Epidermal melanocyte (primary cell): Measurements from ENCODE around the gene BCL3.

Experiments
- DNase-seq: peaks from one replicate; pipeline ENCODE4 v3.0.0; 2011; ENCODE audit warnings: low spot score; ENCODE audit not compliant: insufficient read length

The BCL3 gene

DNA sequence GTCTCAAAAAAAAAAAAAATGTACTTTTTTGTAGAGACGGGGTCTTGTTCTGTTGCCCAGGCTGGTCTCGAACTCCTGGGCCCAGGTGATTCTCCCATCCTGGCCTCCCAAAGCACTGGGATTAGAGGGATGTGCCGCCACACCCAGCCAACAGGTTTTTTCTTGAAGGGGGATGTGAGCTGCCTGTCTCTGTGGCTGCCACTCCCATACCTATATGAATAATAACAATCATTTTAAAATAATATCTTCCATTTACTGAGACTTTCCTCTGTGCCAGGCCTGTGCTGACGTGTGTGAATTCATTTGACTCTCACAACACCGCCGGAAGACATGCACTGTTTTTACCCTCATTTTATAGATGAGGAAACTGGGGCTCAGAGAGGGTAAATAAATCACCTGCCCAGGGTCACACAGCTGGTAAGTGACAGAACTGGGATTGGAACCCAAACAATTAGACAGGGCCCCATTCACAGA lies 7.2 kb upstream of the BCL3 start:
- no peak for DNase-seq

DNA sequence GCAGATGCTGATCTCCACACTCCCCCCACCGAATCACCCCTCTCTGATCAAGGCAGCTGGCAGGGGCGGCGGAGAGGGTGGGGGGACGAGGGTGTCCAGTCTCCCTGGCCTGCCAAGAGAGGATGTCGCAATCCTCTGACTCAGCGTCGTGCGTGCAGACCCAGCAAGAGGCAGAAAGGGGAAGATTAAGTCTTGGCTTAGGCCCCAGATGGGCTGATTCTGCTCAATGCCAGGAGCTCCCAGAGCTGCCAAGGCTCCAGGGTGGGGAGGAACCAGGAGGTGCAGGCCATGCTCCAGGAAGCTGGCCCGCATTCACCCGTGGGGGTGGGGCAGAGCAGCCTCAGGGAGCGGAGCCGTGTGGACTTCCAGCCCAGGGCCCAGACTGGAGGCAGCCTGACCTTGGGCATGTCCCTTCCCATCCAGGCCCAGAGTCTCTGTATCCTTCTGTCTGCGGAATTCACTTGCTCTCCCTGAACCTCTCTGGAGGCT lies 6.6 kb upstream of the BCL3 start:
- DNase-seq = peak; percentile 82

DNA sequence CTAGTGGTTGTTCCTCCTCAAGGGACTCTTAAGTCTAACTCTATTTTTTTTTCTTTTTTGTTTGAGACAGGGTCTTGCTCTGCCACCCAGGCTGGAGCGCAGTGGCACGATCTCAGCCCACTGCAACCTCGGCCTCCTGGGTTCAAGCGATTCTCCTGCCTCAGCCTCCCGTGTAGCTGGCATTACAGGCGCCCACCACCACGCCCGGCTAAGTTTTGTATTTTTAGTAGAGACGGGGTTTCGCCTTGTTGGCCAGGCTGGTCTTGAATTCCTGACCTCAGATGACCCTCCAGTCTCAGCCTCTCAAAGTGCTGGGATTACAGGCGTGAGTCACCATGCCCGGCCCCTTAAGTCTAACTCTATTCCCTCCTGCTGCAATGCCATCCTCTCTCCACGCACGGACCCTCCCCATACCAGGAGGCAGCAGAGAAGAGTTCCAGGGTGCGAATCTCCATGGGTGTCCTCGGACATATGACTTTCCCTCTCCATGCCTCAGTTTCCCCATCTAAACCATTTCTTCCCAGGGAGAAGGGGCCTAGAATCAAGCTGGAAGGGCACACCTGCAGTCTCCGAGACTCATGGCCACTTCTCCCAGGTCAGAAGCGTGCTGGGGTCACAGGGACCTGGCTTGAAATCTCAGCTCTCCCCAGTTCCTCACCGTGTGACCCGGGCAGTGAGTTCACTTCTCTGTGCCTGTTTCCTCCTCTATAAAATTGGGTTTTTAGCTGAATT lies 6.0 kb upstream of the BCL3 start:
- DNase-seq = no peak

DNA sequence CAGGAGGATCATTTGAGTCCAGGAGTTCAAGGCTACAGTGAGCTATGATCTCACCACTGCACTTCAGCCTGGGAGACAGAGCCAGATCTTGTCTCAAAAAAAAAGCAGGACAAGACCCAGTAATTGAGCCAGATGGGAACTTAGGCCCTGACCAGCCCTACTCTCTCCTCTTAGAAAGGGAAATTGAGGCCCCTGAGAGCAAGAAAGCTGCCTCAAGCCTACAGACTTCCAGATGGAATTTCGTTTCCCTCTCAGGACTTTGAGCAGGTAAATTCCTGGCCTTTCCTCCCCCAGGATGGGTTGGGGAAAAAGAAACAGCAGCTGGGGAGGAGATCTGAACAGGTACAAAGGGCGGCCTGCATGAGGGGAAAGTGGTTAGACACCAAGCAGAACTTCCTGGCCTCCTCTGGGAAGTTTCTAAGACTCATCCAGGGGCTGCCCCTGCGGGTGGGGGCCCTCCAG lies 3.6 kb upstream of the BCL3 start:
- DNase-seq = no peak

DNA sequence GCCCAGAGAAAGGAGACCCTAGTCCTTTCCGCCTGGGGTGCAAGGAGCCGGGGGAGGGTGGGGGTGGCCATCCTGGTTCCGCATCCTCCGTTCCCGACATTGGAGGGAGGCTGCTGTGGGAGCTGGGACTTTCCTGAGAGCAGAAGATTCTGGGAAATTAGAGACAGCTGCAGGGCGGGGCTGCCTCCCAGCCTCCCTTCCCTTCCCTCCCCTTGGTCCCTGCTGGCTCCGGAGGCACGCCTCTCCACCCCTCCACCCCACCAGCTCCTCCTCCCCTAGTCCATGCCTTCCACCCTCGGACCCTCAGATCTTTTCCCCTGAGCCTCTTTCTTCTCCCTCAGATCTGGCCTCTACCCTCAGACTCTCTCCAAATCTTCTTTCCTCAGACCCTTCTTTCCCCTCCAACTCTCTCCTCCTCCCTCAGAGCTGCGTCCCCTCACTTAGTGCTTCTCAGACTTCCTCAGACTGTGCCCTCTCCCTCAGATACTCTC lies 3.1 kb upstream of the BCL3 start:
- DNase-seq = peak; percentile 39

DNA sequence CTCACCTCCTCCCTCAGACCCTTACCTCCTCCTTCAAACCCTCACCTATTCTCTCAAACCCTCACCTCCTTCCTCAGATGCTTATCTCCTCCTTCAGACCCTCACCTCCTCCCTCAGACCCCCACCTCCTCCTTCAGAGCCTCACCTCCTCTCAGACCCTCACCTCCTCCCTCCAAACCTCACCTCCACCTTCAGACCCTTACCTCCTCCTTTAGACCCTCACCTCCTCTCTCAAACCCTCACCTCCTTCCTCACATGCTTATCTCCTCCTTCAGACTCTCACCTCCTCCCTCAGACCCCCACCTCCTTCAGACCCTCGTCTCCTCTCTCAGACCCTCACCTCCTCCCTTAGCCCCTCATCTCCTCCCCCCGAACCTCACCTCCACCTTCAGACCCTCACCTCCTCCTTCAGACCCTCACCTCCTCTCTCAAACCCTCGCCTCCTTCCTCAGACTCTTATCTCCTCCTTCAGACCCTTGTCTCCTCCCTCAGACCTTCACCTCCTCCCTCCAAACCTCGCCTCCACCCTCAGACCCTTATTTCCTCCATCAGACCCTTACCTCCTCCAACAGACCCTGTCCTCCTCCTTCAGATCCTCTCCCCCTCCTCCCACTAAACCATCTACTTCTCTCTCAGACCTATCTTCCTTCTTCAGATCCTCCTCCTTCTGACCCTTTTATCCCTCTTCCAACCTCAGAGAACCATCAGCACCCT lies 2.5 kb upstream of the BCL3 start:
- no peak for DNase-seq

DNA sequence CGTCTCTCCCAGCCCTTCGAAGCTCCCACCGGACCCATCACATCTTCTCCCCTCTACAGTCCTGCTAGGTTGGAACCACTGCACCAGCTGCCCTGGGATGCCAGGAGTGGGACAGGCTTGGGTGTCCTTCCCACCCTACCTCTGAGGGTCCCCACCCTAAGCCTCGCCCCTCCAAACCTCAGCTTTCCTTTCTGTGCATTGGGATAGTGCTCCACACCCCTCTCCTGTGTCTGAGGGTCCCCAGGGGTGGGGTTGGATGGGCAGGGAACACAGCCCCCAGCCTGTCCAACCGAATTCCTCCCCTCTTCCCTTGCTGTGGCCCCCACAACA lies 1.9 kb upstream of the BCL3 start:
- DNase-seq = no peak

DNA sequence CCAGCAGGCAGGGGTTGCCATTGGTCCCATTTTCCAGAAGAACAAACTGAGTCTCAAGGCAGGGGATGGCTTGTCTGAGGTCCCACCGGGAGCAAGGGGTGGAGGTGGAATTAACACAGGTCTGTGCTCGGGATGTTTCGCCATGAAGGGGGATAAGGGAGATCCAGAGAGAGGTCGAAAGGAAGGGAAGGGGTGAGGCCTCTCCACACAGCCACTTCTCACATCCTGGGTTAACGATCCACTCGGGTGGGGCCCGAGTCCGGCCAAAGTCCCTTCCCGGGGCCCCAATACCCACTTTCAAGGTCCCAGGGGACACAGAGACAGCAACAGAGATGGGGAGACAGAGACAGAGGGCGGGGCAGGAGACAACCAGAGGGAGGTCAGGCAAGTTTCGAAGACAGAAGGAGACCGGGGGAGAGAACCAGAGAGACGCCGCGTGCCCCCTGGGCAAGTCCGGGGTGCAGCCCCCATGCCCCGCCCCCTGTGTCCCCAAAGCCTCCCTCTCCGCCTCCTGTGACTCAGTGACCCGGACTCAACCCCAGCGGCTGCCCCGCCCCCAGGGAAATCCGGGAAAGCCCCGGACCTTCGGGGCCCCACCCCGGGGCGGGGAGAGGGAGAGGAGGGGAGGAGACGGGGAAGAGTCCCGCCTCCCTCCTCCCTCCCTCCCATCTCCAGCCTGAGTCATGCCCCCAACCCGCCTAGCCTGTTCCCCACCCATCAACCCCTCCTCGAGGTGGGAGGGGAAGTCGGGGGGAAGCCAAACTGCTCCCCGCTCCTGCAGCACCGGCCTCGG lies 1.4 kb upstream of the BCL3 start:
- peak; percentile 89 for DNase-seq

DNA sequence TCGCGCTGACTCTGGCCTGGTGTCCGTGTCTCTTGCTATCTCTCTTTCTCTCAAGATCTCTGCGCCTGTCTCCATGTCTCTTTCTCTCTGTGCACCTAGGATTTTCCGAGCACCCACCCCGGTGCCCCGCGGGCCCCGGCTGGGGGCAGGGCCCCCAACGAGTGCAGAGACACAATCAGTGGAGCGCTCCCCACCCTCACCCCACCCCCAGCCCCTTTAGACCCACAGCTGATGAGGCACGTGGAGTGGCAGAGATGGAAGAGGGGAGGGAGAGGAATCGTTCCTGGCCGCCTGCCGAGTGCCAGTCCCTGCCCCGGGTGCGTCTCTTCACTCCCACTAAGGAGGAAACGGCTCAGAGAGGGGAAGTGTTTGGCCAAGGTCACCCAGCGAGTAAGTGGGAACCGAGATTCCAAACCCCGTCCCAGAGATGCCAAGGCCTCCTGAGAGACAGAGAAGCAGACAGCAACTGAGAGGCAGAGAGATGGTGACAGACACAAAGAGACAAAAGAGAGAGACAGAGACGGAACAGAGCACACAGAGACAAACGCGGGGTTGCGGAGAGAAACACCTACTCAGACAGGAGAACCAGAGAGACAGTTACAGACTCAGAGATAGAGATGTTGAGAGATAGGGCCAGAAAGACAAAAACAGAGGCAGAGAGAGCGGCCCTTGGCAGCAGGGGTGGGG lies 626 bp upstream of the BCL3 start:
- DNase-seq = peak; percentile 54

DNA sequence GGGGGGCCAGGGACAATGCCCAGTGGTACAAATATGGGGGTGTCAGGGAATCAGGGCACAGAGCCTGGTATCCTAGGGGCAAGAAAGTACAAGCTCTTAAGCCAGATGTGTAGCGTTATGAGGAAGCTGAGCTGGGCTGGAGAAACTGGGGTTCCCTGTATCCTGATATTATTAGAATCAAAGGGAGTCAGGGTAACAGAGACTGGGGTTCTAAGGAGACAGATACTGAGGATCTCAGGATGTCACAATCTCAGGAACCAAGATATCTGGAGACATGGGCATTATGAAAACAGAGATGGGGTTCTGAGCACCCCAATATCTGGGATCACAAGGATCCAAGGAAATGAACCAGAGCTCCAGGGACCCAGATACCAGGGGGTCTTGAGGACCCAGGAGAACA lies 784 bp downstream of the BCL3 start:
- DNase-seq = no peak

DNA sequence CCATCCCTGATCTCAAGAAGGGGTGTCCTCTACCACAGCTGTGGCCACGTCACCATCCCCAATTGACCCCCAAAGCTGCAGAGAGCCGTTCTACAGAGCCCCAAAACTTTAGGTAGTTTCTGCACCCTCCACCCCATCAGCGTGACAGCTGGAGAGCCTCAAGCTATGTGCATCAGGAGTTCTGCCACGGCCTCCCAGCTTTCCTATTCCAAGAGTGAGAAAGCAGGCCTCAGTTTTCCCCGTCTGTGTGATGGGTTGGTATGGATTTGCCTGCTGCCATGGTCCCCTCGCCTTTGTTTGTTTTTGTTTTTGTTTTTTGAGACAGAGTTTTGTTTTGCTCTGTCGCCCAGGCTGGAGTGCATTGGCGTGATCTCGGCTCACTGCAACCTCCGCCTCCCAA lies 1.5 kb downstream of the BCL3 start:
- no peak for DNase-seq

DNA sequence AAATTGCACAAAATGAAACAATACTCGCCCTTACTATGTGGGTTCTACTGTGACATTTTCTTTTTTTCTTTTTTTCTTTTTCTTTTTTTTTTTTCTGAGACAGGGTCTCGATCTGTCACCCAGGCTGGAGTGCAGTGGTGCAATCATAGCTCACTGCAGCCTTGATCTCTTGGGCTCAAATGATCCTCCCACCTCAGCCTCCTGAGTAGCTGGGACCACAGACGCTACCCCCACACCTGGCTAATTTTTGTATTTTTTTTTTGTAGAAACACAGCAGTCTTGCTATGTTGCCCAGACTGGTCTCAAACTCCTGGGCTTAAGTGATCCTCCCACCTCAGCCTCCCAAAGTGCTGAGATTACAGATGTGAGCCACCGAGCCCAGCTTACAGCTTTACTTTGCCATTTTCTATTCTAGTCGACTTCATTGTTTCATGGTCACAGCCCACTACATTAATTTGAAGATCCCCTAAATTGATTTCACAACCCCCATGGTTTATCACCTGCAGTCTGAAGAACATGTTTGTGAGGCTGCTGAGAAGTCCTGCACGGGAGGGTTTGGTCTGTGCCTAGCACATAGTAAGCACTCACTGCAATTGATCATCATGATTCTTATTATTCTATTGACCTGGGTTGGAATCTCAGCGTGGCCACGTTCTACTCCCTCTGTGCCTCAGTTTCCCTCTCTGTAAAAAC lies 3.8 kb downstream of the BCL3 start:
- no peak for DNase-seq

DNA sequence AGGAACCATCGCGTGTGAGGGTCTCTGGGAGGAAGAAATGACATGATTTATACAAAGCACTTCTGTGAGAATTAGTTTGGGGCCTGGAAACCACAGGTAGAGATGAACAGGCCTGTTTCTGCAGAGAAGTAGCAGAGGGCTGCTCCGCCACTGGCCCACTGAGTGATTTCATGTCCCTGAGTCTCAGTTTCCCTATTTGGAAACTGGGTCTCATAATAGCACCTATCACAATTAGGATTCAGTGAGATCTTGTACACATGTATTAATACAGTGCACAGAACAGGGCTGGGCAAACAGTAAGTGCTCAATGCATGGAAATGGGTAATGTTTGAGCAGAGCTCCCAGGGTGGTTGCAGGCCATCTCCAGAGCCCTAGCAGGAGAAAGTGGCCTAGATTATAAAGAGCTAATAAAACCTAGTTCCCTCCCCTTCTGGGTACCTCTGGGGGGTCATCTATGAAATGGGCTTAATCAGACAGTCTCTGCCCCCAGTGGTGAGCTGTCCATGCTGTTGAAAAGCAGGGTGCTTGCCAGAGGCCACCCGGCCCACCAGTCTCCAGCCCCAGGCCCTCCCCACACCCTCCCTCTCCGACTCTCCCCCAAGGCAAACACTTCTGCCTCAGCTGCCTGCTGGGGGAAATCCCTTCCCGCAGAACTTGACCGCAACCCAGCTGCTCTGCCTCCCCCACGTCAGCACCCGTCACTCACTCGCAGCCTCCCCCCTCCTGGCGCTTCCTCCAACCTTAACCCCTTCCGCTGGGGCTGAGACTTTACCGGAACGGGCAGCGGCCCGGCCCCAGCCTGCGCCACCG lies 4.5 kb downstream of the BCL3 start:
- peak; percentile 89 for DNase-seq

DNA sequence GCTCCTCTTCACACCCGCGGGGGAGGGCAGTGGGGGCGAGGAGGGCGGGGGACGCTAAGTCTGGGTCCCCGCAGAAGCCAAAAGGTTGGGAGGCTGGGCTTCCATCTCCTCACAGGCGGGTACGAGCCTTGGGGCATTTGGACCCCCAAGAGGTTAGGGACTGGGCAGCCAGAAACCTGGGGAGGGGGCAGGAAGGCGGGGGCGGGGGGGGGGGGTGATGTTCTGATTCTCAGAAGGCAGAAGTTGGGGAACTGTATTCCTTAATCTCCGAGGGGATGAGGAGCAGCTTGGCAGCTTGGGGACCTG lies 5.1 kb downstream of the BCL3 start:
- DNase-seq = no peak

DNA sequence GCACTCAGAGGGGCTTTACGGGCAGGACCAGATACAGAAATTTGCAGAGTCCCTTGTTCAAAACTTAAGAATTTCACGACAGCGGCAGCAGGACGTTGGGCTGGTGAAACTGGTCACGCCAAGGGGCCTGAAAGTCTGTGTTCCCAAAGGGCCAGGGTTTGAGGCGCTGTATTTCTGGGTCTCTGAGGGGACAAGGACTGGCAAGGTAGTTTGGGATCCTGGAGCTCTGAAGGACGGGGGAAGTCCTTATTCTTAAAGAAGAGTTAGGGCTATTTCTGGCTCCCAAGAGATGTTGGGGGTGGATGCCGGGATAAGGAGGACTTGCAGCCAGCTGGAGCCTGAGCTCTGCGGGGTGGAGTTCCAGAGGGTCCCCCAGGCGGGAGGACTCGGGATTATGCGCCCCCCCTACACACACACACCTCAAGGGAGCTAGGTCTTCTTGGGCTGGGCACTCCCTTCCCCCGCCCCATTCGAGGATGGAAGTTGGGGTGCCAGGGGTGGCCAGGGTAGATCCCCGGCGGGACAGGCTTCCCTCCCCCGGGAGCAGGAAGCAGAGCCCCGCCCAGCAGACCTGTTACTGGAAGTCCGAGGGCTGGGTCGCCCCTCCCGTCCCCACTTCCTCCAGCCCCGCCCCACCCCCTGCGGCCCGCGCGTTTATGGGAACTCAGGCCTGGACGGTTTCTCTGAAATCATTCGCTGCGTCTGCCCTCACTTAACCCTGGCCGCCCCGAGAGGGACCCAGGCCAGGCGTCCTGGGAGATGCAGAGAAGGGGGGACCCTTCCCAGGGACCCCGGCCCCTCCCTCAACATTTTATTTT lies 5.6 kb downstream of the BCL3 start:
- DNase-seq = peak; percentile 84

DNA sequence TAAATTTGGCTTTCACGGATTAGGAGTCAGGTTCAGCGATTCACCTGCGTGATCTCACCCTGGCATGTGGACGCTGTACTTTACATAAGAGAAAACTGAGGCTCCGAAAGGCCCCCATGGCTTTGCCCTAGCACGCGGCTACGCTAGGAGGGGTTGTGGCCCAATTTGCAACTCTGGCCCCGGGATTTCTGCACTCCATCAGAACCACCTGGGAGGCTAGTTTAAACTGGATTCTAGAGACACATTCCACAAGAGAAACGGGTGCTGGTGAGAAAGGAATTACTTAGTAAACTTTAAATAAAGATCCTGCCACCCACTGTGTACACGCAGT lies 6.2 kb downstream of the BCL3 start:
- no peak for DNase-seq

DNA sequence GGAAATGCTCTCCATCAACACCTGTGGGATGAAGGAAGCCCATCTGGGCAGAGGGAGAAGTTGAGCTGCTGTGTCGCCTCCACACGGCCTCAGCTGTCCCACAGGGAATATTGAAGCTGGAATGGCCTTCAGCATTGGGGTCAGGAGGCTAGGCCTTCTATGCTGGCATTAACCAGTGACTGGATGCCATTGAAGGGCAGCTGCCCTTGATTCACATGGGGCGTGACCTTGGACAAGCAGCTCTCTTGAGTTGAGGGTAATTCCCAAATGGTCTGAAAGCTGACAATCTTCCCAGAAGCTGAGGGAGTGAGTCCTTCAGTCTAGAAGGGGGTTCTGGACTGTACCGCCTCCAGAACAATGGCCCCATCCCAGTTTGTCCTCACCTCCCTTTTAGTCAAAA lies 6.7 kb downstream of the BCL3 start:
- DNase-seq = no peak

DNA sequence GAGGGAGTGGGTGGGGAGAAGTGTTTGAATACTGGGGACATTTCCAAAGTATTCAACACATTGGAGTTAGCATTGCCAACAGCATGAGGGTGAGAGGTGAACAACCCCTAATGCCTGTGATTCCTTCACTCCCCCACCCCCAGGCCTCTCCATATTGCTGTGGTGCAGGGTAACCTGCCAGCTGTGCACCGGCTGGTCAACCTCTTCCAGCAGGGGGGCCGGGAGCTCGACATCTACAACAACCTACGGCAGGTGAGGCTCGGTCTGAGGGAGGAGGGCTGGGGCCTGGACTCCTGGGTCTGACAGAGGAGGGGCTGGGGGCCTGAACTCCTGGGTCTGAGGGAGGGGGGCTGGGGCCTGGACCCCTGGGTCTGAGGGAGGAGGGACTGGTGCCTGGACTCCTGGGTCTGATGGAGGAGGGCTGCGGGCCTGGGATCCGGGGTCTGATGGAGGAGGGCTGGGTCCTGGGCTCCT lies 7.6 kb downstream of the BCL3 start:
- DNase-seq = no peak

DNA sequence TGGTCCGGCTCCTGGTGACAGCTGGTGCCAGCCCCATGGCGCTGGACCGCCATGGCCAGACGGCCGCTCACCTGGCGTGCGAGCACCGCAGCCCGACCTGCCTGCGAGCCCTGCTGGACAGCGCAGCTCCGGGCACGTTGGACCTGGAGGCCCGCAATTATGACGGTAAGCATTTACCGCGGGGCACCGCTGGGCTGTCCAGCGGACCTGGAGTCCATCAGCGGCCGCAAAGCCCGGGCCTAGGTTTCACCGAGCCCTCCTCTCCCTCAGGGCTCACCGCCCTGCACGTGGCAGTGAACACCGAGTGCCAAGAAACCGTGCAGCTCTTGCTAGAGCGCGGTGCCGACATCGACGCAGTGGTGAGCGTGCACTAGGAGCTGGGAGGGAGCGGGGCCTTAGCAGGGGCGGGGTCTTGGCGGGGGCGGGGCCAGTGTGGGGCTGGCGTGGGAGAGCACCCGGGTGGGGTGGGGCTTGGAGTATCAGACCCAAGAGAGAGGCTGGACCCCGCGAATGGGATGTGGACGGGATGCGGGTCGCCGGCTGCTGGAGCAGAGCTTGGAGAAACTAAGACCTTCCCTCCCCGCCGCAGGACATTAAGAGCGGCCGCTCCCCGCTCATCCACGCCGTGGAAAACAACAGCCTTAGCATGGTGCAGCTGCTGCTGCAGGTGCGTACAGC lies 8.7 kb downstream of the BCL3 start:
- peak; percentile 49 for DNase-seq
